NCI-H345 (cell line): Measurements from ENCODE around the gene TBC1D25.
A peak's percentile ranks its signal among the peaks of the same experiment; 100 is the strongest.

Experiments used
- DNase-seq: peaks from one replicate; lab custom pipeline; 2025; lab: John Stamatoyannopoulos, UW

TBC1D25 gene

GRCh38 chrX:48539345-48540027 is at the start of gene TBC1D25:
TSS of gene TBC1D25 (plus strand) at chrX:48539714. CDS start at chrX:48539798, 84 bp downstream.
- peak; percentile 98 for DNase-seq

DNA sequence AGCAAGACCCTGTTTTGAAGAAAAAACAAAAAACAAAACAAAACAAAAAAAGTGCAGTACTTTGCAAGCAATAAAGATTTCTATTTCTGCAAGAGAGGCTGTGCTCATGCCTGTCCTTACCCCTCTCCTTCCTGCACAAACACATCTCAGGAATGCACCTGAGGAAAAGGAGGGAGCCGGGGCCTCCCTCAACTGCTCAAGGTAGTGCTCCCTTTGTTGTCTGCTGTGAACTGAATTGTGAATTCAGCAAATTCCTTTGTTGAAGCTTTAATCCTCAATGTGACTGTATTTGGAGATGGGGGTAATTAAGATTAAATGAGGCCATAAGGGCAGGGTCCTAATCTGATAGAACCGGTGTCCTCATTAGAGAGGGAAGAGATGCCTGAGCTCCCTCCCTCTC is 49.6 kb upstream of the TBC1D25 start:
- DNase-seq = no peak

DNA sequence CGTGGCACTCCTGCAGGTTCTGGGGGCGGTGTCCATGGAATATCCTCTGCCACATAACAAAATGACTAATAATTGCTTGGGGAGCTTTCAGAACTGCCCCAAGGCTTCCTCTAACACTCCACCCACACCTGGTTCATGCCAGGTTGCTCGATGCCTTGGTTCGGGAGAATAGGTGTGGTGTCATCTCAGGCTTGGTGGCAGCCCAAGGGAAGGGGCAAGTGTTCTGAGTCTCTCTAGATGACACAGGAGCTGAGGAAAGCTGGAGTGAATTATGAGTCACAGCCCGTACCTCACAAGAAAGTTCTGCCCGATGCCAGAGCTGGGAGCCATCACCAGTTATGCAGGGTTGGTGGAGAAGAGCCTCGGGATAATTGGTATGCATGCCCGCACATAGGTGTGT is 48.9 kb upstream of the TBC1D25 start:
- no peak for DNase-seq

- no peak for DNase-seq
Measured at GRCh38 chrX:48491809-48492208, 47.7 kb upstream of the TBC1D25 start.

DNA sequence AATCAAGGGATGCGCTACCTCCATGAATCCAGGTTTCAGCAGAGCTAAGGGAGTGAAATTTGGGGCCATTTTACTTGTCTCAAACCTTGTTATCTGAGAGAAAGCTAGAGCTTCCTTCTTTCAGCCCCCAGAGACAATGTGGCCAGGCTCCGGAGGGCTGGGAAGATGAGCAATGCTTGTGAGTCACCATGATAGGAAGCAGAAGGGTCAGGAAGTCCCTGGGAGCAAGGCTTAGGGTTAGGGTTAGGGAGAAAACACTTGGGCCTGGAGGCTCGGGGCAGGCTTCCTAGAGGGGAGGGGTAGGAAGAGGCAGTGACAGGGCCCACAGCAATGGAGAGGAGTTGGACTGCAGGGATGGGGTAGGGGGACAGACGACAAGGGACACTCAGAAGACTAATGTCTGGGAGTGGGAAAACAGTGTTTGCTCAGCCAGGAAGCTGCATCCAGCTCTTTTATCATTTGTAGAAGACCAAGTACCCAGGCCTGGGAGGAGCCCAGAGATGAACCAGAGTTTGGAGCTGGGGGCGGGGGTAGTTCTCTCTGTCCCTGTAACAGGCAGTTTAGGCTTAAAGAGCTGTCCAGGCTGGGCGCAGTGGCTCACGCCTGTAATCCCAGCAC is 47.1 kb upstream of the TBC1D25 start:
- no peak for DNase-seq

- DNase-seq = no peak
Measured at GRCh38 chrX:48493890-48494364, 45.6 kb upstream of the TBC1D25 start.

- DNase-seq = no peak
Measured at GRCh38 chrX:48496660-48497059, 42.9 kb upstream of the TBC1D25 start.

DNA sequence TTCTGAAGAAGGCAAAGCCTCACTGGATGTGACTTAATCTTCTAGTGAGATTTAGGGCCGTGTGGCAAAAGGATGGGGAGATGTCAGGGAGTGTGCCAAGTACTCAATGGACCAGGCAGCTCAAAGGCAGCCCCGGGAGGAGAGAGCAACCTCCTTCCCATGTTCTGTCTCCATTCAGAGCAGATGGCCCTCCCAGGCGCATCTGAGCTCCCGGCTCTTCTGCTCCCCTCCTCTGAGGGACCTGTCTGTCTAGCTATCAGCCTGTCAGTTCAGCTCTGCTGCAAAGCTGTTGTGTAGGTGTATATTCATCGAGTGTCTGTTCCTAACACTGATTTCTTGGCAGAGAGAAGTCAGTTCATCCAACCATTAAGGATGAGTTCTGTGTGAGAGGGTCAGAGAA is 41.6 kb upstream of the TBC1D25 start:
- DNase-seq = no peak

DNA sequence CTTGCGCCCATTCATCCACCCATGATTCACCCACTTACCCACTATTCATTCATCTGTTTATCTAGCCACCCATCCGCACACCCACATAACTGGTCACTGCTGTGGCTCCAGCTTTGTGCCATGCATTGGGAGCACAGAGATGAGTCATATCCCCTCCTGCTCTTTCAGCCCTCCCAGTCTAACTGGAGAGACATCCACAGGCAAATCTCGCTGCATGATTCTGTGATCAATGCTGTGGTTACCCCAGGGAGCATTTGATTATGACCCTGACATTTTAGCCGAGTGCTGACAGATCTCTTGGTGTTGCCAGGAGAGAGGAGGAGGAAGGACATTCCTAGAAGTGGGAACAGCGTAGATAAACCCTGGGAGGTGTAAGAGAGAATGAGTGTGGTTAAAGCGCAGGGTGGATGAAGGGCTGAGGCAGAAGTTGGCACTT is 41.1 kb upstream of the TBC1D25 start:
- DNase-seq = no peak

GRCh38 chrX:48504261-48504660 is 35.3 kb upstream of the TBC1D25 start:
- no peak for DNase-seq

DNA sequence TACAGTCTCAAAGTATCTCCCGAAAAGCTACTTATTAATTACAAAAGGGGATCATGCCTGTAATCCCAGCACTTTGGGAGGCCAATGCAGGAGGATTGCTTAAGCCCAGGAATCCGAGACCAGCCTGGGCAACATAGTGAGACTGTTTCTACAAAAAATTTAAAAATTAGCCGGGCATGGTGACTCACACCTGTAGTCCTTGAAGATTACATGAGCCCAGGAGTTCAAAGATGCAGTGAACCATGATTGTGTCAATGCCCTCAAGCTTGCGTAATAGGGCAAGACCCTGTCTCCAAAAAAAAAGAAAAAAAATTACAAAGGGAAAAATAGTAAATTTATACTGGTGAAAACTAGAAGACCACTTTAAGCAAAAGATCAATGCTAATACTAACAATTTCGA is 34.0 kb upstream of the TBC1D25 start:
- no peak for DNase-seq

DNA sequence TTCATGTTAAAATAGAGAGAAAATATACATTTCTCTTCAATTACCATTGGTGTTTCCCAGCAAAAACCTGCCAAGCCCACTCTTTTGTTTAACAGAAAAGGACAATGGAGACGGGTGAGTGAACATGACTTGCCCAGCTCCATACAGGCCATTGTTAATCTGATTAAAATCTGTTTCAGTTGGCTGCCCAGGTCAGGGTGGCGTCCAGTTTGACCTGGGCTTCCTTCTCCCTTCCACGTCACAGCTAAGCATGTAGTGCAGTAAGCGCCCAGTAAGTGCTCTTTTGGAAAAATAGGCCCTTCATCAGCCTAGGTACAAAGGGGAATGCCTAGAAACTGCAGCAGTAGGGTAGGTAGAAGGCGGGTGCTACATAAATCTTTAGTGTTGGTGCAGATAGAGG is 32.3 kb upstream of the TBC1D25 start:
- no peak for DNase-seq

DNA sequence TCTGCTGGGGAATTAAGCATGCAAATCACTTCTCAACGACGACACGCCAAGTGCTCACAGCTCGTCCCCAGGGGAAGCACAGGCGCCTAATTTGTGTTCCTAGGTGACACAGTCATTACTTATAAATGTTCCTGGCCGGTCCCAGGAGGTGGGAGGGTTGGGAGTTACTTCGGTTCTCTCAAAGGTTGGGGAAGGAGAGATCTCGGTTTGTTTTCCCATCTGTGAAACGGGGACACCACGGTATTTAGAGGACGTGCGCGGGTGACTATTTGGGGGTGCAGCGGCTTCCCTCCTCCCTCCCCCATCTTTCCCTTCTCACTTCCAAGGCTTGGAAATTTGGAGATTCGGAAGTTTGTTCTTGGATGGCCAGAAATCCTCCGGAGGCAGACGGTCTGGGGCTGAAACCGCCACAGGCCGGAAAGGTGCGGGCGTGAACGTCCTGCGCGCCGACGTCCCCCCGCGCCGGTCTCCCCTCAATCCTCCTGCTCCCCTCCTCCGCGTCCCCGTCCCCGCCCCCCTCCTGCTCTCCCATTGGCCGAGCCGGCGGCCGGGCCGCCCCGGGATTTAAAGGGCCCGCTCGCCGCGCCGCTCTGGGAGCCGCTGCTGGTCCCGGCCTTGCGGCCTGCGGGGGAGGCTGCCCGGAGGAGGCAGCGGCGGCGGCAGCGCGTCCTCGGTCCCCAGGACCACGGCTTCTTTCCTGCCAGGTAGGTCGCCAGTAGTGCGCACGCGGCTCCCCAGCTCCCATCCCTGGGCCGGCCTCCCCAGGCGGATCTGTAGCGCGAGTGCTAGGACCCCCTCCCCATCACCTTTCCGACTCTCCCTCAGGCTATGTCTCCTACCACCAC is 30.9 kb upstream of the TBC1D25 start, which contains the start of gene PORCN:
Gene PORCN (plus strand): TSS at position 593 of the 845 bp plus-strand sequence. CDS start 829 bp downstream, outside the sequence.
- peak; percentile 76 for DNase-seq

- no peak for DNase-seq
Measured at GRCh38 chrX:48509245-48509590, 30.3 kb upstream of the TBC1D25 start.

DNA sequence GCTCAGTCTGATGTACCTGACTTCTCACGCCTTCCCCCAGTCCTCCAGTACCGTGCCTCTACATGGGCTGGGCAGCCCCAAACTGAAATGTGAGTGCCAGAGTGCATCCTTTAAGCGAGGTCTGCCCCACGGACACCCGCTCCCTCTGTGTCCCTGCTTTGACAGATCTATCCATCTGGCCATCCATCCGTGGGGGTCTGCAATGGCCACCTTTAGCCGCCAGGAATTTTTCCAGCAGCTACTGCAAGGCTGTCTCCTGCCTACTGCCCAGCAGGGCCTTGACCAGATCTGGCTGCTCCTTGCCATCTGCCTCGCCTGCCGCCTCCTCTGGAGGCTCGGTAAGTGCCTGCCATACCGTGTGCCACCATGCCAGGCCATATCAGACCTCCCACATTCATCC is 29.9 kb upstream of the TBC1D25 start:
- no peak for DNase-seq

DNA sequence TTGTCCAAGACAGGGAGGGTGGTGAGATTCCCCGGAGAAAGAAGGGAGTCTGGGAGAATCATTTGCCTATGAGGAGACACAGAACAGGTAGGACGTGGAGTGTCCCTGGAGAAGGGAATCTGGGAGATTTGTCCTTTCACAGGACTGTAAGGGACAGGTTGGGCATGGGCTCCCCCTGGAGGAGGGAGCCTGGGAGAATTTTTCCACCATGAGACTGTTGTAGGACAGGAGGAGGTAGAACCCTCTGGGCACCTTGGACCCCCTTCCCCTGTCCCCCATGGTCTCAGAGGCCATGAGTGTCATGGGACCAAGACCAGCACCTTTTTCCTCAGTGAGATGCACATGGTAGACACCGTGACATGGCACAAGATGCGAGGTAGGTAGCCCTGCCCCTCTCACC is 28.0 kb upstream of the TBC1D25 start:
- DNase-seq = no peak

GRCh38 chrX:48512371-48512935 is 27.1 kb upstream of the TBC1D25 start:
- DNase-seq = no peak

GRCh38 chrX:48513670-48514069 is 25.8 kb upstream of the TBC1D25 start:
- no peak for DNase-seq

DNA sequence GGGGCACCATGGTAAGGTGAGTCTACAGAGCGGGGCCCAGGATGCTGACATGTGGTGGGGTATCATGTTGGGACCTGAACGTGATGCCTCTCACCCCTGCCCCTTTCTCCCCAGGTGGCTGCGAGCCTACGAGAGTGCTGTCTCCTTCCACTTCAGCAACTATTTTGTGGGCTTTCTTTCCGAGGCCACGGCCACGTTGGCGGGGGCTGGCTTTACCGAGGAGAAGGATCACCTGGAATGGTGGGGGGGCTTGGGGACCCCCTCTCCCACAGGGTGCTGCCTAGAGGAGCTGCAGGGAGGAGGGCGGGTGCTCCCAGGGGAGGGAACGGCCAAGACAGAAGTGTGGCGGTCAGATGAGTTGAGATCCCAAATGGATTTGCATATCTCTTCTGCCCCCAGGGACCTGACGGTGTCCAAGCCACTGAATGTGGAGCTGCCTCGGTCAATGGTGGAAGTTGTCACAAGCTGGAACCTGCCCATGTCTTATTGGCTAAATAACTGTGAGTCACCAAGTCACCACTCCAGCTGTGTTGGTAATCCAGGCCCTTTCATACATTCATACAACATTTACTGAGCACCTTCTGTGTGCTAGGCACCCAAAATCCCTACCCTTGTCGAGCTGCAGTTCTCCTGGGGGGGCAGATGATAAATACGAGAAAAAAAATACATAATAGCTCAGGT is 25.2 kb upstream of the TBC1D25 start:
- no peak for DNase-seq

DNA sequence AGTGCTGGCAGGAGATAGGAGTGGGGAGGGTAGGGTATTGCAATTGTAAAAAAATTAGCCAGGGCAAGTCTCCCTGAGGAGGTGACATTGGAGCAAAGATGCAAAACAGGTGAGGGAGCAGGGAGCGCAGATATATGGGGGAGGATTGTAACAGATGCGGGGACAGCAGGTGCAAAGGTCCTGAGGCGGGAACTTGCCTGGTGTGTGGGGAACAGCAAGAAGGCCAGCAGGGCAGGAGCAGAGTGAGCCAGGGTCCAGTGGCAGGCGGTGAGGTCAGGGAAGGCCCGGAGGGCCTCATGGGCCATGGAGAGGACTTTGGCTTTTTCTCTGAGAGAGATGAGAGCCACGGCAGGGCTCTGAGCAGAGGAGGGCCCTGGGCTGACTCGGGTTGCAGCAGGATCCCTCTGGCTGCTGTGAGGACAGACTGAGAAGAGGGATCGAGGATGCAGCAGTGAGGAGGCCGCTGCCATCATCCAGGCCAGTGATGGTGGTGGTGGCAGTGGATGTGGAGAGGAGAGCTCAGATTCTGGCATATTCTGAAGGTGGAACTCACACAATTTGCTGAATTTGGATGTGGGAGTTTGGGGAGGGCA is 24.6 kb upstream of the TBC1D25 start:
- no peak for DNase-seq

- DNase-seq = no peak
Measured at GRCh38 chrX:48515842-48516241, 23.7 kb upstream of the TBC1D25 start.
